Endothelial cell (in vitro differentiated cells): ENCODE measurements around the gene ULK3. TPM values are rescaled to one million over a fixed set of nuclear protein-coding genes. Genes with fewer than 3 reads are reported as not detected.
A peak's percentile ranks its signal among the peaks of the same experiment; 100 is the strongest.

Experiments used
- DNase-seq: peaks from one replicate; pipeline ENCODE4 v3.0.0; 2021; ENCODE audit warnings: low spot score
- H3K27ac Mint-ChIP-seq: one replicate; pipeline ENCODE4 v1.8.0; 2021; ENCODE audit warnings: mixed read lengths, inconsistent platforms; ENCODE audit not compliant: unreplicated experiment
- H3K27me3 Mint-ChIP-seq: one replicate; pipeline ENCODE4 v1.8.0; 2021; ENCODE audit warnings: mild to moderate bottlenecking, moderate library complexity, mixed read lengths, inconsistent platforms; ENCODE audit not compliant: unreplicated experiment
- H3K36me3 Mint-ChIP-seq: one replicate; pipeline ENCODE4 v1.8.0; 2021; ENCODE audit warnings: mild to moderate bottlenecking, low read depth, mixed read lengths, inconsistent platforms; ENCODE audit not compliant: unreplicated experiment
- H3K4me1 Mint-ChIP-seq: one replicate; pipeline ENCODE4 v1.8.0; 2021; ENCODE audit warnings: mild to moderate bottlenecking, mixed read lengths, inconsistent platforms; ENCODE audit not compliant: unreplicated experiment
- H3K4me3 Mint-ChIP-seq: one replicate; pipeline ENCODE4 v1.8.0; 2021; ENCODE audit warnings: mild to moderate bottlenecking, mixed read lengths, inconsistent platforms; ENCODE audit not compliant: unreplicated experiment
- H3K9me3 Mint-ChIP-seq: one replicate; pipeline ENCODE4 v1.8.0; 2021; ENCODE audit warnings: mixed read lengths, inconsistent platforms; ENCODE audit not compliant: unreplicated experiment
- total RNA-seq: library from RNA; stranded (reverse); fragmentation: NEBNext Ultra II Directional; extraction: Animal tissue kit (Norgen Biotek cat#: 25700); gene quantifications from one replicate; pipeline ENCODE4 v1.2.1, GENCODE V29; 2021; ENCODE audit not compliant: unreplicated experiment
- TF ChIP-seq, protein P1 (sequence below): fragments of 200-600 bp; sonication (generic); IDR thresholded peaks from one replicate; pipeline ENCODE4 v1.5.0; 2021; ENCODE audit warnings: antibody characterized with exemption; ENCODE audit not compliant: unreplicated experiment

ULK3 gene
- total RNA-seq, 1 donor from 2014 or later: 25.6 TPM

DNA sequence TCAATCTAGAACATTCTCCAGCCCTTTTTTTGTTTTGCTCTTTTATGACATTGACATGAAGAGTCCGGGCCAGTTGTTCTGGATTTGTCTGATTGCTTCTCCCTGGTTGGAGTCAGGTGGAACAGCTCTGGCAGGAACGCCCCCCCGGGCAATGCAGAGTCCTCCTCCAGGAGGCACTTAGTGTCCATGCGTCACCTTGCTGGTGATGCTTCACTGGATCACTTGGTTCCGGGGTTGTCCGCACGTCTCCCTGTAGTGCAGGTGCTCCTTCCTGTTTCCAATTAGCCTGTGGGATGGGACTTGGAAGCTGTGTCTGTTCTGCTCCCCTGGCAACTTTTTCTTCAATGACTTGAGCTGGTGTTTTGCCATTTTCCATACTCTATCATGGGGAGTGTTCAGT, 51.3 kb downstream of the ULK3 start:
- no peak overlapping the region for H3K27ac Mint-ChIP-seq

DNA sequence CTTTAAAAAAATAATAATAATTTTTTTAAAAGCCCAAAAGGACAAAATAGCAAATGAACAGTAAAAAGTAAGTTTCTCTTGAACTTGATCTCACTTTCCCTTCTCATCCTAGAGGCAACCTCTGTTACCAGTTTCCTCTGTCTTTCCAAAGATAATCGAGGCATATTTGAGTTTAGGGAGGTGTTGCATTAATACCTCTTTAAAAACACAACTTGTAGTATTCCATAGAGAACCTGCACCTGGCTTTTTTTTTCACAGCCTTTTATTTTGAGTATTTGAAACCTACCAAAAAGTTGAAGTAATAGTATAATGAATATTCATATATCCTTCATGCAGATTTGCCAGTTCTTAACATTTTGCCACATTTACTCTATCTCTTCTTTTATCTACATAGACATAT, 51.9 kb downstream of the ULK3 start:
- peaks cover 32% of the 10 kb centered on the region for H3K4me1 Mint-ChIP-seq
- TF ChIP-seq, protein P1, sequence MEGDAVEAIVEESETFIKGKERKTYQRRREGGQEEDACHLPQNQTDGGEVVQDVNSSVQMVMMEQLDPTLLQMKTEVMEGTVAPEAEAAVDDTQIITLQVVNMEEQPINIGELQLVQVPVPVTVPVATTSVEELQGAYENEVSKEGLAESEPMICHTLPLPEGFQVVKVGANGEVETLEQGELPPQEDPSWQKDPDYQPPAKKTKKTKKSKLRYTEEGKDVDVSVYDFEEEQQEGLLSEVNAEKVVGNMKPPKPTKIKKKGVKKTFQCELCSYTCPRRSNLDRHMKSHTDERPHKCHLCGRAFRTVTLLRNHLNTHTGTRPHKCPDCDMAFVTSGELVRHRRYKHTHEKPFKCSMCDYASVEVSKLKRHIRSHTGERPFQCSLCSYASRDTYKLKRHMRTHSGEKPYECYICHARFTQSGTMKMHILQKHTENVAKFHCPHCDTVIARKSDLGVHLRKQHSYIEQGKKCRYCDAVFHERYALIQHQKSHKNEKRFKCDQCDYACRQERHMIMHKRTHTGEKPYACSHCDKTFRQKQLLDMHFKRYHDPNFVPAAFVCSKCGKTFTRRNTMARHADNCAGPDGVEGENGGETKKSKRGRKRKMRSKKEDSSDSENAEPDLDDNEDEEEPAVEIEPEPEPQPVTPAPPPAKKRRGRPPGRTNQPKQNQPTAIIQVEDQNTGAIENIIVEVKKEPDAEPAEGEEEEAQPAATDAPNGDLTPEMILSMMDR: no peak
- no peaks in the 10 kb centered on the region for H3K9me3 Mint-ChIP-seq
- DNase-seq: no peak
- peaks cover 1% of the 10 kb centered on the region for H3K36me3 Mint-ChIP-seq
- H3K4me3 Mint-ChIP-seq: no peak overlapping the region
- peaks cover 2% of the 10 kb centered on the region for H3K27me3 Mint-ChIP-seq
- H3K27ac Mint-ChIP-seq: no peak overlapping the region

More for the DNA sequence above, 51.3 kb downstream of the ULK3 start:
- Mint-ChIP-seq H3K4me3 (no peak overlapping the region), H3K9me3 (no peaks in the 10 kb centered on the region), H3K27me3 (peaks cover 2% of the 10 kb centered on the region), H3K36me3 (peaks cover 4% of the 10 kb centered on the region), H3K4me1 (peaks cover 32% of the 10 kb centered on the region)
- TF ChIP-seq, protein P1: no peak
- DNase-seq: no peak

DNA sequence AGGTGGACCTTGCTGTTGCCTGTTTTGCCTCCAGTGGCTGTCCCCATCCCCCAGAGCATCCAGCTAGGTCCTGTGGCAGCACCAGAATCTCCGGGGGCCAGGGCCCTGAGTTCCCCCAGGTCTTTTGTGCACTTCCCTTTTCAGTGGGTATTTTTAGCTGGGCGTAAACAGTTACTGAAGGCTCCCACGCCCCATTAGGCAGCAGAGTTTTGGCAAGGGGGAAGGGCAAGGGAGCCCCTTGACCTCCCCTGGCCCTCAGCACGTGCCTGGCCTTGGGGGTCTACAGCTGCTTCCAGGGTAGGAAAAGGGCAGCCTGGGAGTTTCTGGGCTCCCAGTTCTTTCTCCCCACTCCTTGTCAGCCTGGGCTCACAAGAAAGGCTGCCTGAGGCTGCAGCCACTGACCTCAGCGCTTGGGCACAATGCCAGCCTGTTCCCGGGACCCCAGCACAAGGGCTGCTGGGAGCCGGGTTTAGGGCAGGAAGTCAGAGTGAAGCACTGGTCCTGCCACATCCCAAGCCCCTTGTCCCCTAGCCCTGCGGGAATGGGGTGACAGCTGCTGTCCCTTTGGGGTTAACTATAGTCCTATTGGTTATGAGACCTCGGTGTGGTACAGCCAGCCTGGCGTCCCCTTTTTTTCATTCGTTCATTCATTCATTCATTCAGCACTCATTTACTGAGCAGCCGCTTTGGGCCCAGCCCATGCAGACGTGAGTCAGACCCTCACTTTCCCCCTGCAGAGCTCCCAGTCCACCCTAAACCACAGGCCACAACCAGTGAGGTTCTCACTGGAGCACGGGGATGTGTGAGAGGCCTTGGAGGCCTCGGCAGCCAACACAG, 52.7 kb downstream of the ULK3 start:
- no peak for DNase-seq
- H3K4me3 Mint-ChIP-seq: no peak overlapping the region
- no peaks in the 10 kb centered on the region for H3K9me3 Mint-ChIP-seq
- H3K4me1 Mint-ChIP-seq: peaks cover 30% of the 10 kb centered on the region
- no peaks in the 10 kb centered on the region for H3K36me3 Mint-ChIP-seq
- TF ChIP-seq, protein P1: no peak
- H3K27me3 Mint-ChIP-seq: peaks cover 2% of the 10 kb centered on the region
- no peak overlapping the region for H3K27ac Mint-ChIP-seq

DNA sequence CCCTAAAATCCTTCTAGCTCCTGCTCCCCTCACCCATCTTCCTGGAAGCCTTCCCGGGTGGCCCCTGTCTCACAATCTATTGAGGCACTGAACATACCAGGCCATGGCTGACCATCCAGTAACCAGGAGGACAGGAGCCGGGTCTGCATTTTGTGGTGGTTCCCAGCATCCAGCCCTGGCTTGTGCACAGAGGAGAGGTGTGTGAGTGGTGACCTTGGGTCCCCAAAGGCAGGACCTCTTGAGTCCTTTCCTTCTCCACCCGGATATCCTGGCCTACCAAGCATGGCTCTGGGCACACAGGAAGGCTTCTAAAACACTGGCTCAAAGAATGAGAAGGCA, 53.2 kb downstream of the ULK3 start:
- Mint-ChIP-seq H3K27ac (peak overlapping the region; percentile 16), H3K4me3 (peak overlapping the region; percentile 19)

DNA sequence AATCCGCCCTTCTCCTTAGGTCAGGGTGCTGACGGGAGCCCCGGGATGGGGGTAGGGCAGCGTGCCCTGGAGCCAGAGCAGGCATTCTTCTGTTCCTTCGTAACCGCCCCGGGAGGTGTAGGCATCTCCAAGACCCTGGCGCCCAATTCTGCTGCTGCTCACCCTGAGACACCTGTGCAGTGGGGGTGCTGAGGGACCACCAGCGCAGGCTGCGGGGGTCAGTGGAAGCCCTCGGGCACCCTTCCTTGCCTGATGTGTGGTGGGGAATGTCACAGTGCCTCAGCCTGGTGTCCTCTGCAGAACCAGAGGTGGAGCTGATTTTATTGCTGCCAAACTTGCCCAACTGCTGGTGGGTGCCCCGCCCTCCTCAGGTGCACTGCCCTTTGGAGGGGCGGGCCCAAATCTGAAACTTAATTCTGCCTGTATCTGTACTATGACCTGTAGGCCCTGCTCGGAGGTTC, 53.8 kb downstream of the ULK3 start:
- H3K4me3 Mint-ChIP-seq: no peak overlapping the region
- DNase-seq: no peak
- peaks cover 4% of the 10 kb centered on the region for H3K36me3 Mint-ChIP-seq
- TF ChIP-seq, protein P1: no peak
- H3K27ac Mint-ChIP-seq: peak overlapping the region; percentile 16
- no peaks in the 10 kb centered on the region for H3K9me3 Mint-ChIP-seq
- peaks cover 2% of the 10 kb centered on the region for H3K27me3 Mint-ChIP-seq
- peaks cover 36% of the 10 kb centered on the region for H3K4me1 Mint-ChIP-seq

More for the DNA sequence above, 53.2 kb downstream of the ULK3 start:
- peaks cover 4% of the 10 kb centered on the region for H3K36me3 Mint-ChIP-seq
- H3K27me3 Mint-ChIP-seq: peaks cover 2% of the 10 kb centered on the region
- no peak for DNase-seq
- H3K4me1 Mint-ChIP-seq: peaks cover 32% of the 10 kb centered on the region
- no peaks in the 10 kb centered on the region for H3K9me3 Mint-ChIP-seq
- TF ChIP-seq, protein P1: no peak
